B cell (primary cell): ENCODE data around the gene CDRT4. TPM values are rescaled to one million over a fixed set of nuclear protein-coding genes. Genes with fewer than 3 reads are reported as not detected.

Experiments
- ATAC-seq: fragments of 200-7000 bp; cut with Tn5 transposase; one replicate; pipeline ENCODE4 v1.10.0; 2021; ENCODE audit warnings: low read depth, mild to moderate bottlenecking, moderate number of reproducible peaks, moderate library complexity
- CTCF ChIA-PET: fragments of 350-600 bp; sonication (Branson Sonifier 250); formaldehyde crosslinking; loops from one replicate; lab custom pipeline; 2021; ENCODE audit warnings: antibody characterized with exemption, inconsistent platforms; lab: Charles Lee
- POLR2A ChIA-PET: fragments of 350-600 bp; sonication (Branson Sonifier 250); formaldehyde crosslinking; loops from one replicate; lab custom pipeline; 2021; ENCODE audit warnings: antibody characterized with exemption; lab: Charles Lee
- DNase-seq: peaks from one replicate; pipeline ENCODE4 v3.0.0; 2013
- H2AFZ ChIP-seq: 2 replicates; pipeline ENCODE4 v1.6.1; 2012; ENCODE audit warnings: mild to moderate bottlenecking, low read depth, low read length; ENCODE audit not compliant: insufficient read depth, poor library complexity, severe bottlenecking
- H3K27ac ChIP-seq, 2 donors: 1 replicate in 1 of 2; 2 replicates in 1 of 2; pipeline ENCODE4 v1.5.1; 2012 to 2013; ENCODE audit warnings: low read length in 2 of 2, mild to moderate bottlenecking in 2 of 2, moderate library complexity in 1 of 2
- H3K27me3 ChIP-seq, 4 experiments: fragments of 200-600 bp in 1 of 4; sonication (generic) in 1 of 4; replicated peaks in 1 of 4; 1 replicate in 2 of 4; 2 replicates in 2 of 4; pipeline versions ENCODE4 v1.6.1 to v1.7.0; 2013 to 2016; ENCODE audit warnings: low read length in 3 of 4, mild to moderate bottlenecking in 2 of 4, mixed read lengths in 1 of 4, moderate library complexity in 1 of 4; ENCODE audit not compliant: insufficient read depth in 4 of 4, control insufficient read depth in 3 of 4; ENCODE audit errors: control extremely low read depth in 1 of 4
- H3K36me3 ChIP-seq, 2 experiments: replicated peaks in 1 of 2; 1 replicate in 1 of 2; 2 replicates in 1 of 2; pipeline versions ENCODE4 v1.6.1 to v1.7.1; 2013; ENCODE audit warnings: low read length in 1 of 2; ENCODE audit not compliant: insufficient read depth in 2 of 2, control insufficient read depth in 1 of 2; ENCODE audit errors: control extremely low read depth in 1 of 2, extremely low read depth in 1 of 2
- H3K4me1 ChIP-seq, 2 donors: fragments of 200-600 bp in 1 of 2; sonication (generic) in 1 of 2; 1 replicate in 1 of 2; 2 replicates in 1 of 2; pipeline versions ENCODE4 v1.5.1 to v1.6.1; 2013 to 2017; ENCODE audit warnings: low read length in 2 of 2; ENCODE audit not compliant: control insufficient read depth in 2 of 2, insufficient read depth in 2 of 2
- H3K4me2 ChIP-seq: replicated peaks from 2 replicates; pipeline ENCODE3; 2012; ENCODE audit warnings: mild to moderate bottlenecking, low read depth, low read length; ENCODE audit not compliant: poor library complexity, severe bottlenecking
- H3K4me3 ChIP-seq, 5 experiments: fragments of 200-600 bp in 1 of 5; sonication (generic) in 1 of 5; 1 replicate in 3 of 5; 2 replicates in 2 of 5; pipeline versions ENCODE4 v1.5.1 to v1.7.0; 2011 to 2016; ENCODE audit warnings: low read length in 4 of 5, mild to moderate bottlenecking in 4 of 5, low read depth in 2 of 5, control low read depth in 1 of 5, moderate library complexity in 1 of 5; ENCODE audit not compliant: insufficient read depth in 1 of 5; ENCODE audit errors: control extremely low read depth in 1 of 5, extremely low read depth in 1 of 5
- H3K79me2 ChIP-seq: fragments of 200-600 bp; sonication (generic); one replicate; pipeline ENCODE4 v1.6.0; 2016; ENCODE audit warnings: low read length; ENCODE audit not compliant: control insufficient read depth, insufficient read depth
- H3K9ac ChIP-seq: fragments of 200-600 bp; sonication (generic); 2 replicates; pipeline ENCODE4 v1.6.1; 2017; ENCODE audit warnings: mild to moderate bottlenecking, low read length, moderate library complexity
- H3K9me3 ChIP-seq, 3 donors: one replicate each; pipeline versions ENCODE4 v1.6.1 to v1.7.1; 2013; ENCODE audit warnings: low read length in 2 of 3; ENCODE audit not compliant: control insufficient read depth in 2 of 3, insufficient read depth in 1 of 3; ENCODE audit errors: control extremely low read depth in 1 of 3
- H4K20me1 ChIP-seq: 2 replicates; pipeline ENCODE4 v1.6.0; 2012; ENCODE audit warnings: mild to moderate bottlenecking, low read length; ENCODE audit not compliant: insufficient read depth, control insufficient read depth, poor library complexity, severe bottlenecking
- H3K27ac Mint-ChIP-seq: one replicate; pipeline ENCODE4 v1.8.0; 2021; ENCODE audit warnings: mixed read lengths
- H3K27me3 Mint-ChIP-seq: one replicate; pipeline ENCODE4 v1.8.0; 2021; ENCODE audit warnings: mixed read lengths
- H3K4me1 Mint-ChIP-seq: one replicate; pipeline ENCODE4 v1.8.0; 2021; ENCODE audit warnings: mixed read lengths
- H3K4me3 Mint-ChIP-seq: one replicate; pipeline ENCODE4 v1.8.0; 2021; ENCODE audit warnings: mixed read lengths
- H3K9me3 Mint-ChIP-seq: one replicate; pipeline ENCODE4 v1.8.0; 2022; ENCODE audit warnings: mixed read lengths; ENCODE audit not compliant: insufficient read depth
- CTCF ChIP-seq: fragments of 200-600 bp; IDR thresholded peaks from one replicate; pipeline ENCODE4 v1.8.0; 2022; ENCODE audit warnings: antibody characterized with exemption, mild to moderate bottlenecking
- EZH2 ChIP-seq: IDR thresholded peaks from 2 replicates; pipeline ENCODE4 v1.6.1; 2012; ENCODE audit warnings: borderline replicate concordance, low read depth, mild to moderate bottlenecking, moderate library complexity, low read length; ENCODE audit not compliant: insufficient read depth, poor library complexity, severe bottlenecking
- WGBS: methylation state at CpG from one replicate; pipeline ENCODE4 v1.1.5; 2013; ENCODE audit warnings: missing lambda C conversion rate; ENCODE audit not compliant: insufficient coverage; 5-methylcytosine and 5-hydroxymethylcytosine counted together
- intact Hi-C: fragments of 100-400 bp; cut with micrococcal nuclease; formaldehyde crosslinking; loops from one replicate; pipeline ENCODE4 v1.10.0; 2022
- polyA minus RNA-seq: library from RNA; depleted of rRNA, polyadenylated mRNA; stranded (reverse); fragments of >200 nt; gene quantifications from 2 replicates; pipeline ENCODE4 v1.2.3, GENCODE V29; 2012
- polyA plus RNA-seq: library from polyadenylated mRNA; depleted of rRNA; stranded (reverse); fragments of >200 nt; gene quantifications from 2 replicates; pipeline ENCODE4 v1.2.3, GENCODE V29; 2012
- total RNA-seq, 2 donors: library from RNA; stranded (reverse); fragments of 120-200 nt in 1 of 2; gene quantifications; 1 replicate in 1 of 2; 2 replicates in 1 of 2; pipeline versions ENCODE4 v1.2.3 to v1.2.4, GENCODE V29; 2013 to 2022

Gene CDRT4
- total RNA-seq: 10.5 and 11.6 TPM in 2 replicates
- total RNA-seq (2013): 0.79 TPM
- polyA plus RNA-seq: 2.1 and 23.0 TPM in 2 replicates
- polyA minus RNA-seq: 1.3 and 10.9 TPM in 2 replicates

- H3K4me2 ChIP-seq: no peak within 1 kb of the TSS
- H3K4me1 ChIP-seq: no peaks in the 10 kb centered on the region
- H3K36me3 ChIP-seq: no peaks in the 10 kb centered on the region
- H3K27me3 Mint-ChIP-seq: no peaks in the 10 kb centered on the region
- ChIA-PET POLR2A (no interaction called here), CTCF (no interaction called here)
- no peak within 1 kb of the TSS for H2AFZ ChIP-seq
- DNase-seq (no peak), ATAC-seq (no peak)
- TF ChIP-seq CTCF (no peak), EZH2 (no peak)
- no peaks in the 10 kb centered on the region for H3K27me3 ChIP-seq
- WGBS: 47% methylated on average over 2 of the region's 3 CpGs
- intact Hi-C loops: no loop called here
- H3K9me3 ChIP-seq: peaks cover 0 to 4% (median 0%) of the 10 kb centered on the region in 3 donors
- H3K27ac Mint-ChIP-seq: no peak within 1 kb of the TSS
- H3K79me2 ChIP-seq: no peaks in the 10 kb centered on the region
- H4K20me1 ChIP-seq: no peaks in the 10 kb centered on the region
- H3K4me3 Mint-ChIP-seq: no peak within 1 kb of the TSS
- no peak within 1 kb of the TSS for H3K9ac ChIP-seq
- no peaks in the 10 kb centered on the region for H3K9me3 Mint-ChIP-seq
- no peaks in the 10 kb centered on the region for H3K4me1 Mint-ChIP-seq
- no peak within 1 kb of the TSS for H3K27ac ChIP-seq
- H3K4me3 ChIP-seq: no peak within 1 kb of the TSS
Measured at GRCh38 chr17:15467592-15467991, at the start of gene CDRT4. CDRT4 (minus strand) TSS chr17:15467621; CDS start chr17:15440238, 27,383 bp downstream.

- H3K36me3 ChIP-seq: peaks cover 0 to 7% of the 10 kb centered on the region in 2 experiments
- no peak for DNase-seq
- no peaks in the 10 kb centered on the region for H3K9me3 ChIP-seq
- no peak overlapping the region for H3K4me3 Mint-ChIP-seq
- no peak overlapping the region for H3K4me2 ChIP-seq
- no peaks in the 10 kb centered on the region for H3K27me3 Mint-ChIP-seq
- no peak overlapping the region for H2AFZ ChIP-seq
- POLR2A ChIA-PET: no interaction called here
- H3K27ac Mint-ChIP-seq: no peak overlapping the region
- intact Hi-C loops: no loop called here
- H3K27ac ChIP-seq: no peak overlapping the region
- CTCF ChIA-PET: no interaction called here
- no peak overlapping the region for H3K9ac ChIP-seq
- no peaks in the 10 kb centered on the region for H3K79me2 ChIP-seq
- H3K4me3 ChIP-seq: no peak overlapping the region
- H3K4me1 Mint-ChIP-seq: no peaks in the 10 kb centered on the region
- no peaks in the 10 kb centered on the region for H3K9me3 Mint-ChIP-seq
- no peaks in the 10 kb centered on the region for H3K4me1 ChIP-seq
- no peak for ATAC-seq
- 98% methylated on average over 8 of the region's 8 CpGs for WGBS
- no peaks in the 10 kb centered on the region for H4K20me1 ChIP-seq
- H3K27me3 ChIP-seq: no peaks in the 10 kb centered on the region
- no peak for TF ChIP-seq CTCF
- TF ChIP-seq EZH2: no peak
Measured at GRCh38 chr17:15516150-15516549, 48.7 kb upstream of the CDRT4 start.
